ENCODE results near the gene ZNF486. TPM values are rescaled to one million over a fixed set of nuclear protein-coding genes. Genes with fewer than 3 reads are reported as not detected.
"Not testable (repeated sequence)": the region's sequence is repeated elsewhere in the genome, so short reads cannot be mapped to it uniquely, and the experiment has no call there.

ZNF486 gene
- total RNA-seq, 1 donor from 2014 or later = 18.8 TPM

DNA sequence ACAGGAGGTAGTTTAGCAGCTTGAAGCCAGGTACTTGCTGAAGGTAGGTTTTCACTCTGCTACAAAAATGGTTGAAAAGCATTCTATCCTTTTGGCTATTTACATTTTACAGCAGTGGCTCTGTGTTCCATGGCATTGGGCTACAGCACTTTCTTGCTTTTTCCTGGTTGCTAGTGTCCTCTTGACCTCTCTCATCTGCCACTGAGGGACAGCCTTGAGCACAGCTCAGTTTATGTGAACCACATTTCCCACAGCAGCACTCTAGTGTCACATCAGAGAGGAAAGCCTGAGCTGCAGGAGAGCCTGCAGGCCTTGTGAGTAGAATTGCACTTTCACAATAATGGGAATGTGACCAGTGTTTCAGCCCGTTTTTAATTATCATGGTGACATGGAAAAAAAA, 54.6 kb downstream of the ZNF486 start:
- not testable (repeated sequence) for DNase-seq (ENCODE audit: low spot score in 2 of 2); FAIRE-seq

GRCh38 chr19:20233105-20233504, 66.1 kb downstream of the ZNF486 start:
- no peak for FAIRE-seq
- no peak for DNase-seq (ENCODE audit: low spot score in 2 of 2)

GRCh38 chr19:20235156-20235555, 68.1 kb downstream of the ZNF486 start:
- DNase-seq (ENCODE audit: low spot score in 2 of 2) = no peak
- FAIRE-seq = no peak

- DNase-seq (ENCODE audit: low spot score in 2 of 2) (peak; percentile 39 to 71), FAIRE-seq (peak; percentile 96)
Observed at GRCh38 chr19:20237773-20238623, 71.0 kb downstream of the ZNF486 start.

- DNase-seq (ENCODE audit: low spot score in 2 of 2) (no peak), FAIRE-seq (no peak)
Observed at GRCh38 chr19:20243629-20244028, 76.6 kb downstream of the ZNF486 start.

GRCh38 chr19:20244356-20244755, 77.3 kb downstream of the ZNF486 start:
- FAIRE-seq (no peak), DNase-seq (ENCODE audit: low spot score in 2 of 2) (no peak)

GRCh38 chr19:20245309-20245708, 78.3 kb downstream of the ZNF486 start:
- FAIRE-seq = no peak

GRCh38 chr19:20247016-20247683, 80.1 kb downstream of the ZNF486 start:
- FAIRE-seq = no peak

More at GRCh38 chr19:20245309-20245708, 78.3 kb downstream of the ZNF486 start:
- no peak for DNase-seq (ENCODE audit: low spot score in 2 of 2)

GRCh38 chr19:20248258-20248657, 81.2 kb downstream of the ZNF486 start:
- not testable (repeated sequence) for FAIRE-seq; DNase-seq (ENCODE audit: low spot score in 2 of 2)

More at GRCh38 chr19:20247016-20247683, 80.1 kb downstream of the ZNF486 start:
- DNase-seq (ENCODE audit: low spot score in 2 of 2) = peak; percentile 20 to 23

Small RNAs within 50 kb of the gene (small RNA-seq; reads per million reads assigned to genes)
- not detected for gene AC011447.4

Other genes with a start within 250 kb of the ZNF486 start
- gene ZNF682, start 127.7 kb upstream of the ZNF486 start, total RNA-seq = 20.0 TPM
- 2.0 TPM for gene ZNF90, start 89.2 kb upstream of the ZNF486 start, total RNA-seq

All from frontal cortex (tissue), 4 donors.